Calu3 (cell line): Measurements from ENCODE around the gene GHR. TPM values are rescaled to one million over a fixed set of nuclear protein-coding genes. Genes with fewer than 3 reads are reported as not detected.
"Not testable (repeated sequence)": the region's sequence is repeated elsewhere in the genome, so short reads cannot be mapped to it uniquely, and the experiment has no call there.

ENCODE experiments used
- BruUV-seq: library from RNA; stranded (reverse); fragments of 400-500 nt; replicated peaks from 2 replicates; lab custom pipeline; 2021; lab: Mats Ljungman, UMichigan
- CTCF ChIA-PET: fragments of 300-600 bp; sonication (Branson Sonifier 250); formaldehyde crosslinking; loops from one replicate; lab custom pipeline; 2022; ENCODE audit warnings: antibody characterized with exemption; lab: Charles Lee
- DNase-seq: peaks from one replicate; pipeline ENCODE4 v3.0.0; 2022
- H3K27ac Mint-ChIP-seq: one replicate; pipeline ENCODE4 v1.8.0; 2022; ENCODE audit warnings: mixed read lengths; ENCODE audit not compliant: unreplicated experiment
- H3K27me3 Mint-ChIP-seq: one replicate; pipeline ENCODE4 v1.8.0; 2022; ENCODE audit warnings: mixed read lengths; ENCODE audit not compliant: unreplicated experiment
- H3K36me3 Mint-ChIP-seq: one replicate; pipeline ENCODE4 v1.8.0; 2022; ENCODE audit warnings: mild to moderate bottlenecking, moderate library complexity, mixed read lengths; ENCODE audit not compliant: insufficient read depth, unreplicated experiment
- H3K4me1 Mint-ChIP-seq: one replicate; pipeline ENCODE4 v1.8.0; 2022; ENCODE audit warnings: mild to moderate bottlenecking, low read depth, mixed read lengths; ENCODE audit not compliant: unreplicated experiment
- H3K4me3 Mint-ChIP-seq: one replicate; pipeline ENCODE4 v1.8.0; 2022; ENCODE audit warnings: mild to moderate bottlenecking, low read depth, moderate library complexity, mixed read lengths; ENCODE audit not compliant: unreplicated experiment
- H3K9me3 Mint-ChIP-seq: one replicate; pipeline ENCODE4 v1.8.0; 2022; ENCODE audit warnings: low read depth, mixed read lengths; ENCODE audit not compliant: unreplicated experiment
- intact Hi-C: fragments of 100-400 bp; cut with micrococcal nuclease; formaldehyde crosslinking; loops from one replicate; pipeline ENCODE4 v1.10.0; 2022; ENCODE audit not compliant: unreplicated experiment
- total RNA-seq: library from RNA; stranded (reverse); gene quantifications from 2 replicates; pipeline ENCODE4 v1.2.3, GENCODE V29; 2022
- TF ChIP-seq, protein P1 (sequence below): fragments of 200-600 bp; IDR thresholded peaks from one replicate; pipeline ENCODE4 v1.8.0; 2022; ENCODE audit warnings: antibody characterized with exemption; ENCODE audit not compliant: unreplicated experiment

GHR gene
- total RNA-seq, 1 experiment from 2014 or later: 0.45 TPM

DNA sequence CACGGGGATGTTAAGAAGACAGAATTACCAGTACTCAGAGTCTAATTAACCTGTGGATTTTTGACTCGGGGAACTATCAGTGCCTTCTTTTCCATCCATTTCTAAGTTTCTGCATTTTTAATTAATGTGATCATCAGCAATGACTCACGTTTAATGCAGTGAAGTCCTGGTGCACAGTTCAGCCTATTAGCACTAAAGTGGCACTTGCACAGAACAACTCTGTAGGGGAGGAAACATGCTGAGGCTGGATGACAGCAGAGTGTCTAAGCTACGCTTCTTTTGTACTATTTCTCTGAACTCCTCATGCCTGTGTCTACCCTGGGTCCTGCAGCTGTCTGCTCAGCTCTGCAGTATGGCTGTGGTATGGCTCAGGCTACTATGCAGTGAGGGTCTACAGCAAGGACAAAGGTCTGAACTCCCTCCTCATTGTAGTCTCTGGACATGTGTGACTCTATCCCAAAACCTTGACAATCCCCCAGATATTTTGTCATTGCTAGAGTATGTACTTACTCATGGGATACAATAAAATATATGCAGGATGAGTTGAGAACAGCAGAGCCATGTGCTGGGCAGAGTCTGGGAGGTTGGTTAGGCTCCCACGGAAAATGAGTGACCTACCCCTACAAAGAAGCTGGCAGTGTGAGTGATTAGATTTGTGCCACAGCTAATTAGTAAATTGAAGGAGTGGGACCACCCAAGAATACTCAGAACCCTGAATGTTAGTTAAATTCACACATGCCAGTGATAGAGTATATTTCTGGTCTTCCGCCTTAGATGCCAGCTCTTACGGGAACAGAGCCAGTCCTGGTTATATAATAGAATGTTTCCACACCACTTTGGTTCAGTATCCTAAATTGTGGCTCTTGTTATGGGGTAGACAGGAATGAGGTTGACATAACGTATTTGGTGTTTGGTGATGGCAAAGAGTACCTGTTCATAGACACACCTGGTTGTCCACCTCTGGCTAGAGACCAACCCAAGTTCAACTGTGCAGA, 148.0 kb downstream of the GHR start:
- no peaks in the 10 kb centered on the region for H3K9me3 Mint-ChIP-seq
- H3K27ac Mint-ChIP-seq: no peak overlapping the region
- H3K27me3 Mint-ChIP-seq: peaks cover 42% of the 10 kb centered on the region
- TF ChIP-seq, protein P1, sequence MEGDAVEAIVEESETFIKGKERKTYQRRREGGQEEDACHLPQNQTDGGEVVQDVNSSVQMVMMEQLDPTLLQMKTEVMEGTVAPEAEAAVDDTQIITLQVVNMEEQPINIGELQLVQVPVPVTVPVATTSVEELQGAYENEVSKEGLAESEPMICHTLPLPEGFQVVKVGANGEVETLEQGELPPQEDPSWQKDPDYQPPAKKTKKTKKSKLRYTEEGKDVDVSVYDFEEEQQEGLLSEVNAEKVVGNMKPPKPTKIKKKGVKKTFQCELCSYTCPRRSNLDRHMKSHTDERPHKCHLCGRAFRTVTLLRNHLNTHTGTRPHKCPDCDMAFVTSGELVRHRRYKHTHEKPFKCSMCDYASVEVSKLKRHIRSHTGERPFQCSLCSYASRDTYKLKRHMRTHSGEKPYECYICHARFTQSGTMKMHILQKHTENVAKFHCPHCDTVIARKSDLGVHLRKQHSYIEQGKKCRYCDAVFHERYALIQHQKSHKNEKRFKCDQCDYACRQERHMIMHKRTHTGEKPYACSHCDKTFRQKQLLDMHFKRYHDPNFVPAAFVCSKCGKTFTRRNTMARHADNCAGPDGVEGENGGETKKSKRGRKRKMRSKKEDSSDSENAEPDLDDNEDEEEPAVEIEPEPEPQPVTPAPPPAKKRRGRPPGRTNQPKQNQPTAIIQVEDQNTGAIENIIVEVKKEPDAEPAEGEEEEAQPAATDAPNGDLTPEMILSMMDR: no peak
- H3K4me3 Mint-ChIP-seq: no peak overlapping the region
- CTCF ChIA-PET: interaction anchor here (0.6 kb wide), 1 partner anchor 204 kb away, joined by 3 read pairs; no protein-coding TSS in a partner anchor
- no peak for DNase-seq
- no TSS peak for BruUV-seq
- H3K4me1 Mint-ChIP-seq: no peaks in the 10 kb centered on the region
- H3K36me3 Mint-ChIP-seq: no peaks in the 10 kb centered on the region
- intact Hi-C loops: no loop called here

DNA sequence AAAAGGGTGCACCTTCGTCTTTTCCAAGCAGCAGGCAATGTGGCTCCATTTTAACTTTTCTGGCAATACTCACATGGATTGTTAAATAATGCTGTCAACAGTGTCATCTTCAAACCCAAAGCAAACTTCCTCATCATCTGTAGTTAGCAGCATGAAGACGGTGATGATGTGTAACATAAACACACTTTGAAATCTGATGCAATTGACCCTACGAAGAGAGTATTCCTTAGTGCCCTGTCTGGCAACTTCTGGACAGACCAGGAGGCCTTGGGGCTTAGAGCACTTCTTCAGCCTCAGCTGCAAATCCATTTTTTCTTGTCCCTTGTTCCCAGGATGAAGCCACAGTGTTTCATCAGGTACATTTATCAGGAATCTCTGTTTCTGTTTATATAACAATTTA, 149.1 kb downstream of the GHR start:
- CTCF ChIA-PET: no interaction called here
- no TSS peak for BruUV-seq
- H3K36me3 Mint-ChIP-seq: no peaks in the 10 kb centered on the region
- no peak overlapping the region for H3K4me3 Mint-ChIP-seq
- no peak overlapping the region for H3K27ac Mint-ChIP-seq
- no peak for DNase-seq
- TF ChIP-seq, protein P1: no peak
- no peaks in the 10 kb centered on the region for H3K4me1 Mint-ChIP-seq
- H3K27me3 Mint-ChIP-seq: peaks cover 42% of the 10 kb centered on the region
- intact Hi-C loops: no loop called here
- H3K9me3 Mint-ChIP-seq: no peaks in the 10 kb centered on the region

DNA sequence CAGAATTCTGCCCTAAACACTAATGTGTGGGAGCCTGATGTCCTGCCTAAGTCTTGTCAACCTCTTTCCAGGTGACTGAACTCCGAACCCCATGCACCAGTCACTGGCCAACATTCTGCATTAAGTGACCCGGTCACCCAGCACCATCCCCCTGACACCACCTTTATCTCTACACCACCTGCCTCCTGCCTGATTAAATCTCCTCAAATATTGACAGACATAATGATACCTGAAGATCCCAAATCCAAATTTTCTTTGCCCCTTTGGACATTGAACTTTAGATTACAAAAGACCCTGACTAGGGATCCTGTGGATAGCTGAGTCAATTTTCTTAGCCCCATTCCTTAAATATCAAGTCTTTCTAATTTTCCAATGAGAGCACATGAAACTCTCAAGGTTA, 150.1 kb downstream of the GHR start:
- TF ChIP-seq, protein P1: no peak
- no peaks in the 10 kb centered on the region for H3K9me3 Mint-ChIP-seq
- CTCF ChIA-PET: no interaction called here
- no peaks in the 10 kb centered on the region for H3K36me3 Mint-ChIP-seq
- H3K27me3 Mint-ChIP-seq: peaks cover 42% of the 10 kb centered on the region
- DNase-seq: no peak
- BruUV-seq: no TSS peak
- H3K4me3 Mint-ChIP-seq: no peak overlapping the region
- no peaks in the 10 kb centered on the region for H3K4me1 Mint-ChIP-seq
- no peak overlapping the region for H3K27ac Mint-ChIP-seq
- intact Hi-C loops: no loop called here

DNA sequence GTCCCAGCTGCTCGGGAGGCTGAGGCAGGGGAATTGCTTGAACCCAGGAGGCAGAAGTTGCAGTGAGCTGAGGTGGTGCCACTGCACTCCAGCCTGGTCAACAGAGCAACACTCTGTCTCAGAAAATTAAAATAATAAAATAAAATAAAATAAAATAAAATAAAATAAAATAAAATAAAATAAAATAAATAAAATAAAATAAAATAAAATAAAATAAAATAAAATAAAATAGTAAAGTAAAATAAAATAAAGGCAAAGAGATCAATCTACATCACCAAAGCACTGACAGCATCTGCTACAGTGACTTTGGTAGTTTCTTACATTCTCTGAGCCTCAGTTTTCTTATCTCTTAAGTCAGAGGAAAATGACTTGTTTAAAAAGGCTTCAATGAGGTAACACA, 152.7 kb downstream of the GHR start:
- H3K27ac Mint-ChIP-seq, H3K4me3 Mint-ChIP-seq, intact Hi-C loops, CTCF ChIA-PET, BruUV-seq, H3K4me1 Mint-ChIP-seq, DNase-seq, H3K9me3 Mint-ChIP-seq, H3K36me3 Mint-ChIP-seq: not testable (repeated sequence)
- peaks cover 48% of the 10 kb centered on the region for H3K27me3 Mint-ChIP-seq

DNA sequence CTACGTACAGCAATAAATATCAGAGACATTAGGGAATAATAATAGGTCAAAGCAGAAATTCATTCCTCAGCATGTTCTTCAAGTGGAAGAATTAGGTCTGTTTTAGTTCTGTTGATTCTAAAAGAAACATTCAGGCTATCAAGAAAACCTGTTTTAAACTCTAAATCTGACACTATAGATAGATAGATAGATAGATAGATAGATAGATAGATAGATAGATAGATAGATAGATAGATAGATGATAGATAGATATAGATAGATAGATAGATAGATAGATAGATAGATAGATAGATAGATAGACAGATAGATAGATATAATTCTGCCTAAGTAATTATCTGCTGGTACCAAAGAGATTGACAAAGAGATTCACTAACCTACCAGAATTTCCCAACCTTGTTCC, 155.7 kb downstream of the GHR start:
- DNase-seq, intact Hi-C loops, H3K4me1 Mint-ChIP-seq, CTCF ChIA-PET, H3K4me3 Mint-ChIP-seq, H3K9me3 Mint-ChIP-seq, H3K36me3 Mint-ChIP-seq, BruUV-seq, H3K27ac Mint-ChIP-seq: not testable (repeated sequence)
- peaks cover 55% of the 10 kb centered on the region for H3K27me3 Mint-ChIP-seq
